ENCODE data around the gene BLTP2.
"Not testable (repeated sequence)": the region's sequence is repeated elsewhere in the genome, so short reads cannot be mapped to it uniquely, and the experiment has no call there.

BLTP2 gene

DNA sequence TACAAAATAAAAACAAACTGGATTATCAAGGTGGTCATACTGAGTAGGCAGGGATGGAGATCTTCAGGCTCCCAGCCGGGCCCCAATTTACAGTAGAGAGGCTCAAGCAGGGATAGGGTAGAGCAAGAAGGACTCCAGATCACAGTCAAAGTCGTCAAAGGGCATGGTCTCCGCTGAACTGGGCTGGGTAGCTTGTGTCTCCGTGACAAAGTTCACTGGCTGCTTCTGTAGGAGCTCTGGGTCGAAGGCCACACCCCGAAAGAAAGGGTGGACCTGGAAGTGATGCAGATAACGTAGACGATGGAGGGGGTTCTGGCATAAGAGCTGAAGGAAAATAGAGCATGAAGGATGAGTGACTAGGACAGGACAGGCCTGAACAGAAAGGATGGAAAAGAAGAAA, 34.6 kb downstream of the BLTP2 start:
- TF ChIP-seq, protein P1, sequence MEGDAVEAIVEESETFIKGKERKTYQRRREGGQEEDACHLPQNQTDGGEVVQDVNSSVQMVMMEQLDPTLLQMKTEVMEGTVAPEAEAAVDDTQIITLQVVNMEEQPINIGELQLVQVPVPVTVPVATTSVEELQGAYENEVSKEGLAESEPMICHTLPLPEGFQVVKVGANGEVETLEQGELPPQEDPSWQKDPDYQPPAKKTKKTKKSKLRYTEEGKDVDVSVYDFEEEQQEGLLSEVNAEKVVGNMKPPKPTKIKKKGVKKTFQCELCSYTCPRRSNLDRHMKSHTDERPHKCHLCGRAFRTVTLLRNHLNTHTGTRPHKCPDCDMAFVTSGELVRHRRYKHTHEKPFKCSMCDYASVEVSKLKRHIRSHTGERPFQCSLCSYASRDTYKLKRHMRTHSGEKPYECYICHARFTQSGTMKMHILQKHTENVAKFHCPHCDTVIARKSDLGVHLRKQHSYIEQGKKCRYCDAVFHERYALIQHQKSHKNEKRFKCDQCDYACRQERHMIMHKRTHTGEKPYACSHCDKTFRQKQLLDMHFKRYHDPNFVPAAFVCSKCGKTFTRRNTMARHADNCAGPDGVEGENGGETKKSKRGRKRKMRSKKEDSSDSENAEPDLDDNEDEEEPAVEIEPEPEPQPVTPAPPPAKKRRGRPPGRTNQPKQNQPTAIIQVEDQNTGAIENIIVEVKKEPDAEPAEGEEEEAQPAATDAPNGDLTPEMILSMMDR (IDR thresholded peaks at IDR 0.05): no peak
- Histone ChIP-seq H3K4me1 (no peaks in the 10 kb centered on the region), H3K36me3 (peaks cover 8 to 48% (median 12%) of the 10 kb centered on the region in 3 donors), H3K4me3 (no peak overlapping the region), H3K27me3 (no peaks in the 10 kb centered on the region), H3K9me3 (no peaks in the 10 kb centered on the region), H3K27ac (no peak overlapping the region)
- intact Hi-C loops (cut with DNase I; ENCODE audit: low total_unique reads): loop anchor here (5.0 kb wide), 2 partner anchors 58 to 113 kb away; partner anchors contain the start of gene UNC119
- no peak for DNase-seq

DNA sequence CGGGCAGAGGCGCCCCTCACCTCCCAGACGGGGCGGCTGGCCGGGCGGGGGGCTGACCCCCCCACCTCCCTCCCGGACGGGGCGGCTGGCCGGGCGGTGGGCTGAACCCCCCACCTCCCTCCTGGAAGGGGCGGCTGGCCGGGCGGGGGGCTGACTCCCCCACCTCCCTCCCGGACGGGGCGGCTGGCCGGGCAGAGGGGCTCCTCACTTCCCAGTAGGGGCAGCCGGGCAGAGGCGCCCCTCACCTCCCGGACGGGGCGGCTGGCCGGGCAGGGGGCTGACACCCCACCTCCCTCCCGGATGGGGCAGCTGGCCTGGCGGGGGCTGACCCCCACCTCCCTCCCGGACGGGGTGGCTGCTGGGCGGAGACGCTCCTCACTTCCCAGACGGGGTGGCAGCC, 40.9 kb downstream of the BLTP2 start:
- intact Hi-C loops (cut with DNase I; ENCODE audit: low total_unique reads); DNase-seq: not testable (repeated sequence)

DNA sequence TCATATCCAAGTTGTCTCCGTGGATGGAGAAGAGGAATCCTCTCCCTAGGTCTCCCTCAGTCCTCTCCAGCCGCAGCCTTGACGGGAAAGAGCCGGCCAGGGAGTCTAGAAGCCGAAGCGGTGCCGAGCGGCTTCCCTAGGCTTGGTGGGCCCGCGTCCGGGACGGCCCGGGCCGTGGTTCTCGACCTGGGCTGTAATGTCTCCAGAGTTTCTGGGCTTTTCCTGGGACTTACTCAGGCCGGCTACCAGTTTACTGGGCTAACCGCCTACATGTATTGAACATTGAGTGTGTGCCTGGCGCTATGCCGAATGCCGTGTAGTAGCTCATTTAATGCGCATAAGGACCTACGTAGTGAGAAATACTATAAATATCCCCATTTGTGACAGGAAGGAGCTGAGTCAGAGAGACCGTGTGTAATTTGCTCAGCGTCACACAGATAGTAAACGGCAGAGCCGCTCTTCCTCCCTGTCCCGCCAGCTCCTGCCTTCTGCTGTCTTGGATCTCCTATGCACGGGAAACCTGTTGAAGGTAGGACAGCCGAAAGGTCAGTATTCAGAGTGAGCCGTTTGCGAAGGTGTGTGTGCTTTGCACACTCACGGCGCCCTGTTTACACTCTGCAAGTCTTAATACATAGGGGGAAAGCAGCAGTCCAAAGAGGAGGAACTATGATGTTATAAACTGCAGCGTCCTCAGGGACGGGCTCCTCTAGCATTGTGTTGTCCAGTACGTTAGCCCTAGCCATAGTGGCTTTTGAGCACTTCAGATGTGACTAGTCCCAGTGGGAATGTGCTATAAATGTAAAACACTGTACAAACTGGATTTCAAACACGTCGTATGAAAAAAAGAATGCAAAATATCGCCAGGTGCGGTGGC, 45.4 kb downstream of the BLTP2 start:
- H3K9me3 ChIP-seq: no peaks in the 10 kb centered on the region
- DNase-seq: peak; percentile 68 to 80
- no peaks in the 10 kb centered on the region for H3K36me3 ChIP-seq
- intact Hi-C loops (cut with DNase I; ENCODE audit: low total_unique reads): no loop called here
- H3K27ac ChIP-seq: peak overlapping the region; percentile 93
- peak overlapping the region; percentile 57 to 61 for H3K4me3 ChIP-seq
- peaks cover 0 to 18% (median 11%) of the 10 kb centered on the region in 4 donors for H3K4me1 ChIP-seq
- TF ChIP-seq, protein P1 (IDR thresholded peaks at IDR 0.05): no peak
- H3K27me3 ChIP-seq: no peaks in the 10 kb centered on the region

More for the DNA sequence above, 40.9 kb downstream of the BLTP2 start:
- not testable (repeated sequence) for H3K27ac ChIP-seq, H3K9me3 ChIP-seq, H3K27me3 ChIP-seq, H3K36me3 ChIP-seq, H3K4me1 ChIP-seq, H3K4me3 ChIP-seq

DNA sequence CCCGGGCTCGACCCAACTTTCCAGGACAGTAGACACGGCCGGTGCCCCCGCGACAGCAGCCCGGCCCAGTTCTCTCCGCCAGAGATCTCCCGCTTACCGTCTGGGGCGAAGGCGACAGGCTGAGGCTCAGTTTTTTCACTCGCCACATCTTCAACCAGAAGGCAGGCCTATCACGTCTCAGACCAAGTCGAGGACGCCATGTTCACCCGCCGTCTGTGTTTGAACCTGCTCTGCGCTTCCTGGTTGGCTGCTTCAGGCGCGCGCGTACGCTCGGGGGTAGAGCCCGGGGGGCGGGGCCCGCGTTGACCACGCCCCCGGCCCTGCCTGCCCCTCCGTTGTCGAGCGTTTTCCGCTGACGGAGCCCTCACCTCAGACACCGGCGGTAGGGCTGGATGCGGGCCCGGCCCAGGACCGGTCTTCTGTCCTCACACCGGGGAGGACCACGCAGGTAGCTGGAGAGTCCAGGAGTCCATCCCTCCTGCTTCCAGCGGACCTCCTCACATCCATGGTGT, 46.1 kb downstream of the BLTP2 start, which contains the start of gene SPAG5:
Gene SPAG5, minus strand, starts transcription at position 227 of the 512 bp plus-strand sequence. Its CDS starts 79 bp downstream, at position 148.
- Histone ChIP-seq H3K9me3 (no peaks in the 10 kb centered on the region), H3K4me1 (peaks cover 0 to 18% (median 11%) of the 10 kb centered on the region in 4 donors), H3K4me3 (peak within 1 kb of the TSS; percentile 57 to 61), H3K27me3 (no peaks in the 10 kb centered on the region), H3K27ac (peak within 1 kb of the TSS; percentile 93), H3K36me3 (no peaks in the 10 kb centered on the region)
- DNase-seq: peak; percentile 93 to 97
- TF ChIP-seq, protein P1 (IDR thresholded peaks at IDR 0.05): peak in 1 of 2 experiments; percentile 6
- intact Hi-C loops (cut with DNase I; ENCODE audit: low total_unique reads): no loop called here

DNA sequence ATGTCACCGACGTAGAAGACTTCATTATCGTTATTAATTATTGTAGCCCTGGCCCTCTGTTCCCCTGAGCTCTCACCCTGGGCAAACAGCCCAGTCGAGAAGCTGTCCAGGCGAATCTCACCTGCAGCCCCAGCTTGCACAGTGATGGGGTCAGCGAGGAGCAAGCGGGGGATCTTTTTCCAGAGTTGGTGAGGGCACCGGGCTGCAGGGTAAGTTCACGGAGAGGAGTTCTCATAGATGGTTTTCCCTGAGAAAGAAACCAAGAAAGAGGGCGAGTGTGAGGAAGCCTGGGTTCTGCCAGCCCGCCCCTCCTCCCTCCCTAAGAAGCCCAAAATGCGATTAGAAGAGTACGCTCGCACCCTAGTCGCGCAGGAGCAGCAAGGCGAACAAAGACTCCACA, 46.6 kb downstream of the BLTP2 start:
- H3K4me1 ChIP-seq: peaks cover 0 to 18% (median 11%) of the 10 kb centered on the region in 4 donors
- H3K4me3 ChIP-seq: peak overlapping the region; percentile 57 to 61
- no peaks in the 10 kb centered on the region for H3K36me3 ChIP-seq
- no peak for DNase-seq
- H3K27ac ChIP-seq: peak overlapping the region; percentile 93
- no peaks in the 10 kb centered on the region for H3K27me3 ChIP-seq
- TF ChIP-seq, protein P1 (IDR thresholded peaks at IDR 0.05): no peak
- H3K9me3 ChIP-seq: no peaks in the 10 kb centered on the region
- intact Hi-C loops (cut with DNase I; ENCODE audit: low total_unique reads): no loop called here
